ENCODE measurements around the gene PCDHGC5. TPM values are rescaled to one million over a fixed set of nuclear protein-coding genes. Genes with fewer than 3 reads are reported as not detected.
A peak's percentile ranks its signal among the peaks of the same experiment; 100 is the strongest.

The PCDHGC5 gene
- total RNA-seq (2014; rRNA removed; shearing (Covaris generic)): 0.14 and 0.18 TPM in 2 replicates

DNA sequence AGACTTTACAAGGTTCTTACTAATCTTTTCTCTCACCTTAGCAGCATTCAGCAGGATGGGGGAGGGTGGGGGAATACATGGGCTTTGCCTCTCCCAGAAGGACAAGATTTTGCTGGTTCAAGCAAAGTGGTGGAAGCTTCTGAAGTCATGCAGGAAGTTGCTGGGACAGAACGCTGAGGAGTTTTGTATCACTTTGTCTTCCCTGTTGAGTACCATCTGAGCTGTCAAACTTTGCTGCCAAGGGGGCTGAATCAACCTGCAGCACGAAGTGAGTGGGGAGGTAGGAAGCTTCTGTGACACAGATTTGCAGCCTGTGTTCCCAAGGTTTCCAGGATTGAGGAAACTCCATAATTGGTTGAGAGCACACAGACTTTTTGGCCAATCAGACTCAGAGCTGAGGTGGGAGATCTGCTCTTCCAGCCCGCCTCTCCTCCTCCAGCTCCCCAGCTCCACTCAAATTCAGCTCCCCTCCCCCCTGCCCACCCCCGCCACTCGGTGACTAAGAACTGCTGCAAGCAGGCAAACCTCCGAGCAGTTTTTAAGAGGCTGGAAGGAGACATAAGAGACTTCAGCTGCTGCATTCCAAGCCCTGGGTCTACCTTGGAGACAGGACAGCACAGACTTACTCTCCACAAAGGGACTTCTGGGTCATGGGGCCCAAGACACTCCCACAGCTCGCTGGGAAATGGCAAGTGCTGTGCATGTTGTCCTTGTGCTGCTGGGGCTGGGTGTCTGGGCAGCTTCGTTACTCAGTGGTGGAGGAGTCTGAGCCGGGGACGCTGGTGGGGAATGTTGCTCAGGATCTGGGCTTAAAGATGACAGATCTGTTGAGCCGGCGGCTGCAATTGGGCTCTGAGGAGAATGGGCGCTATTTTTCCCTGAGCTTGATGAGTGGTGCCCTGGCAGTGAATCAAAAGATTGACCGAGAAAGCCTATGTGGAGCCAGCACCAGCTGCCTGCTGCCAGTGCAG, at the start of gene PCDHGC5:
Gene PCDHGC5 (plus strand): TSS at position 491 of the 971 bp plus-strand sequence. CDS start 160 bp downstream, at position 651.
- peak; percentile 75 for DNase-seq (ENCODE audit: low spot score)
- in situ Hi-C loops (cut with HindIII; ENCODE audit: low sequenced_read_pairs): no loop called here

DNA sequence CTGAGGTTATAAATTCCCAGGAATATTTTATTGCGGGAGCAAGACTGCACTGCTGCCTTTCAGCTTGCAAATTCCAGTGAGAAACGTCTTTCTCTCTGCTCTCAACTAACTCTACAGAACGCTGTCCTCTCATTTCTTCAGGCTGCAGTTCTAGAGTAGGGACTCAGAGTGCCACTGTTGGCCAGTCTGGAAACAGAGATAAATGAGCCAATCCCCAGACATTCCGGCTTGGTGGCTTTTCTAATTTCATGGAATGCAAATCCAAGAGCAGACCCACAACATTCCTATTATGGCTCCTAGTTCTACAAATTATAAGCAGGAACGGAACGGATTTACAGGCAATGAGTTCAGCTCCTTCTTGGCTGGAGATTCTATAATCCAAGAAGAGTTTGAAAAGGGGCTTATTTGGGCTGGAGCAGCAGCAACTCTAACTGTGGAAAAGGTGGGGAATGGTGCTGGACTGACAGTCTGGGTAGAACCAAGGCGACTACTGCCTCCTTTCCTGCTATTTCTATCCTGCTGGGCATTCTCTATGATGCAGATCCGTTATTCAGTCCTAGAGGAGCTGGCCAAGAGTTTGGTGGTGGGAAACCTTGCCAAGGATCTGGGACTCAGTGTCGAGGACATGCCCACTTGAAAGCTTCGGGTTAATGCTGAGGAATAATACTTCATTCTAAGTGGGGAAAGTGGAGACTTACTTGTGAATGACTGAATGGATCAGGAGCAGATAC, 49.3 kb upstream of the PCDHGC5 start:
- in situ Hi-C loops (cut with HindIII; ENCODE audit: low sequenced_read_pairs): no loop called here
- peak; percentile 2 for DNase-seq (ENCODE audit: low spot score)

DNA sequence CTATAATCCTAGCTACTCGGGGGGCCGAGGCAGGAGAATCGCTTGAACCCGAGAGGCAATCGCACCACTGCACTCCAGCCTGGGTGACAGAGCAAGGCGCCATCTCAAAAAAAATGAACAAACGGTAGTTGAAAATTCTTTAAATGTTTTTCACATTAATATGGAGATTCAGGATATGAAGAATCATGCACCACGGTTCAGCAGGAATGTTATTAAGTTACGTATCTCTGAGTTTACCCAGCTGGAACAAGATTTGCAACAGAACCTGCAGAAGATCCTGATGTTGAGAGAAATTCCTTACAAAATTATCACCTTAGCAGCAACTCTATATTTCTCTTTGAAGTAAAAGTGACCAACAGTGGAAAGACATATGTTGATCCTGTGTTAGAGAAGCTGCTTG, 48.5 kb upstream of the PCDHGC5 start:
- DNase-seq (ENCODE audit: low spot score): no peak
- in situ Hi-C loops (cut with HindIII; ENCODE audit: low sequenced_read_pairs): no loop called here

DNA sequence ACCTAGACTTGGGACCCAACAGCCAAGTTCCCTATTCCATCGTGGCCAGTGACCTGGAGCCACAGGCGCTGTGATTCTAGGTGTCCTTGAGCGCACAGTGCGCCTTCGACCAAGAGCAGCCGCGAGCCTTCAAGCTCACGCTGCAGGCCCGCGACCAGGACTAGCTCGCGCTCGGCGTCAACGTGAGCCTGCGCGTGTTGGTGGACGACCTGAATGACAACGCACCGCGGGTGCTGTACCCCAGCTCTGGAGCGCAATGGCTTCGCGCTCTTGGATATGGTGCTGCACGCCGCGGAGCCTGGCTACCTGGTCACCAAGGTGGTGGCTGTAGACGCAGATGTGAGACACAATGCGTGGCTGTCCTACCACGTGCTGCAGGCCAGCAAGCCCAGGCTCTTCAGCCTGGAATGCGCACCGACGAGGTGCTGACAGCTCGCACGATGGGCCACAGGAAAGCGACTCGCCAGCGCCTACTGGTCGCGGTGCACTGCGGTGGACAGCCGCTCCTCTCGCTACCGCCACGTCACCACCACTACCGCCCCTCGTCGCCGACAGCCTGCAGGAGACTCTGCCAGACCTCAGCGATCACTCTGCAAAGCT, 47.2 kb upstream of the PCDHGC5 start:
- DNase-seq (ENCODE audit: low spot score): no peak
- in situ Hi-C loops (cut with HindIII; ENCODE audit: low sequenced_read_pairs): no loop called here

DNA sequence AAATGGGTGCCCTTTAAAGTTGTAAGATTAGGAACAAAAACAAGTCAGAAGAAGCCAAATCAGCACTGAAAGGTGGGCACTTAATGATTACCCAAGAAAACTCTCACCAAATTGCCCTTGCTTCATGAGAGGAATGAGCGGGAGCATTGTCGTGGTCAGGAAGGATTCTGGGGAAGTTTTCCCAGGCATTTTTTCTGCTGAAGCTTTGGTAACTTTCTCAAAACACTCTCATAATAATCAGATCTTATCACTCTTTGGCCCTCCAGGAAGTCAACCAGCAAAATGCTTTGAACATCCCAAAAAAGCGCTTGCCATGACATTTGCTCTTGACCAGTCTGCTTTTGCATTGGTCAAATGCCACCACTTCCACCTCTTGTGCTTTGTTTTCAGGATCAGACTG, 23.5 kb upstream of the PCDHGC5 start:
- in situ Hi-C loops (cut with HindIII; ENCODE audit: low sequenced_read_pairs): no loop called here

DNA sequence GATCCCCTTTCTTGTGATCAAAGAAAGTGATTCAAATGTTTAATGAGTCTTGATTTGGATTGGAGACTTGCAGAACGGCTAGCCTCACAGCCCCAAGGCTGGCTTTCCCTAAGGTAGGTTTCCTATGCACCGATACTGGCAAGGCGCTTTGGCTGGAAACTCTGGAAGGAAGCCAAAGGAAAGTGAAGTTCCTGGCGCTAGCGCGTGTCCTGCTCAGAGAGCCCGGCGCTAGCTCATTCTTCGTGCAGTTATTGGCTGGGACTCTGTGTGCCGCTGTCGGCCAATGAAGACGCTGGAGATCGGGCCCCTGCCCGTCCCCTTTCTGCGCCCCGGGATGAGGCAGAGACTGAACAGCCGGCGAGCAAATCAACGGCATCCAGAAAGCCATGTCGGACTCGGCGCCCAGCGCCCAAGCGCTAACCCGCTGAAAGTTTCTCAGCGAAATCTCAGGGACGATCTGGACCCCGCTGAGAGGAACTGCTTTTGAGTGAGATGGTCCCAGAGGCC, 13.2 kb upstream of the PCDHGC5 start, which contains the start of gene PCDHGC3:
Gene PCDHGC3 (plus strand): TSS at position 342 of the 507 bp plus-strand sequence. CDS start 151 bp downstream, at position 493.
- in situ Hi-C loops (cut with HindIII; ENCODE audit: low sequenced_read_pairs): no loop called here
- peak; percentile 97 for DNase-seq (ENCODE audit: low spot score)

More for the DNA sequence above, 23.5 kb upstream of the PCDHGC5 start:
- no peak for DNase-seq (ENCODE audit: low spot score)

DNA sequence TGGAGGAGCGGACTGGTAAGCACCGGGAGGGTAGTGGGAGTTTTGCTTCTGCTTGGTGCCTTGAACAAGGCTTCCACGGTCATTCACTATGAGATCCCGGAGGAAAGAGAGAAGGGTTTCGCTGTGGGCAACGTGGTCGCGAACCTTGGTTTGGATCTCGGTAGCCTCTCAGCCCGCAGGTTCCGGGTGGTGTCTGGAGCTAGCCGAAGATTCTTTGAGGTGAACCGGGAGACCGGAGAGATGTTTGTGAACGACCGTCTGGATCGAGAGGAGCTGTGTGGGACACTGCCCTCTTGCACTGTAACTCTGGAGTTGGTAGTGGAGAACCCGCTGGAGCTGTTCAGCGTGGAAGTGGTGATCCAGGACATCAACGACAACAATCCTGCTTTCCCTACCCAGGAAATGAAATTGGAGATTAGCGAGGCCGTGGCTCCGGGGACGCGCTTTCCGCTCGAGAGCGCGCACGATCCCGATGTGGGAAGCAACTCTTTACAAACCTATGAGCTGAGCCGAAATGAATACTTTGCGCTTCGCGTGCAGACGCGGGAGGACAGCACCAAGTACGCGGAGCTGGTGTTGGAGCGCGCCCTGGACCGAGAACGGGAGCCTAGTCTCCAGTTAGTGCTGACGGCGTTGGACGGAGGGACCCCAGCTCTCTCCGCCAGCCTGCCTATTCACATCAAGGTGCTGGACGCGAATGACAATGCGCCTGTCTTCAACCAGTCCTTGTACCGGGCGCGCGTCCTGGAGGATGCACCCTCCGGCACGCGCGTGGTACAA, 12.6 kb upstream of the PCDHGC5 start:
- in situ Hi-C loops (cut with HindIII; ENCODE audit: low sequenced_read_pairs): no loop called here
- DNase-seq (ENCODE audit: low spot score): peak; percentile 78

DNA sequence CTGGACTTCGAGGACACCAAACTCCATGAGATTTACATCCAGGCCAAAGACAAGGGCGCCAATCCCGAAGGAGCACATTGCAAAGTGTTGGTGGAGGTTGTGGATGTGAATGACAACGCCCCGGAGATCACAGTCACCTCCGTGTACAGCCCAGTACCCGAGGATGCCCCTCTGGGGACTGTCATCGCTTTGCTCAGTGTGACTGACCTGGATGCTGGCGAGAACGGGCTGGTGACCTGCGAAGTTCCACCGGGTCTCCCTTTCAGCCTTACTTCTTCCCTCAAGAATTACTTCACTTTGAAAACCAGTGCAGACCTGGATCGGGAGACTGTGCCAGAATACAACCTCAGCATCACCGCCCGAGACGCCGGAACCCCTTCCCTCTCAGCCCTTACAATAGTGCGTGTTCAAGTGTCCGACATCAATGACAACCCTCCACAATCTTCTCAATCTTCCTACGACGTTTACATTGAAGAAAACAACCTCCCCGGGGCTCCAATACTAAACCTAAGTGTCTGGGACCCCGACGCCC, 11.8 kb upstream of the PCDHGC5 start:
- no peak for DNase-seq (ENCODE audit: low spot score)
- in situ Hi-C loops (cut with HindIII; ENCODE audit: low sequenced_read_pairs): no loop called here

DNA sequence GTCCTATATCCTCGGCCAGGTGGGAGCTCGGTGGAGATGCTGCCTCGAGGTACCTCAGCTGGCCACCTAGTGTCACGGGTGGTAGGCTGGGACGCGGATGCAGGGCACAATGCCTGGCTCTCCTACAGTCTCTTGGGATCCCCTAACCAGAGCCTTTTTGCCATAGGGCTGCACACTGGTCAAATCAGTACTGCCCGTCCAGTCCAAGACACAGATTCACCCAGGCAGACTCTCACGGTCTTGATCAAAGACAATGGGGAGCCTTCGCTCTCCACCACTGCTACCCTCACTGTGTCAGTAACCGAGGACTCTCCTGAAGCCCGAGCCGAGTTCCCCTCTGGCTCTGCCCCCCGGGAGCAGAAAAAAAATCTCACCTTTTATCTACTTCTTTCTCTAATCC, 11.1 kb upstream of the PCDHGC5 start:
- peak; percentile 49 for DNase-seq (ENCODE audit: low spot score)
- in situ Hi-C loops (cut with HindIII; ENCODE audit: low sequenced_read_pairs): no loop called here

DNA sequence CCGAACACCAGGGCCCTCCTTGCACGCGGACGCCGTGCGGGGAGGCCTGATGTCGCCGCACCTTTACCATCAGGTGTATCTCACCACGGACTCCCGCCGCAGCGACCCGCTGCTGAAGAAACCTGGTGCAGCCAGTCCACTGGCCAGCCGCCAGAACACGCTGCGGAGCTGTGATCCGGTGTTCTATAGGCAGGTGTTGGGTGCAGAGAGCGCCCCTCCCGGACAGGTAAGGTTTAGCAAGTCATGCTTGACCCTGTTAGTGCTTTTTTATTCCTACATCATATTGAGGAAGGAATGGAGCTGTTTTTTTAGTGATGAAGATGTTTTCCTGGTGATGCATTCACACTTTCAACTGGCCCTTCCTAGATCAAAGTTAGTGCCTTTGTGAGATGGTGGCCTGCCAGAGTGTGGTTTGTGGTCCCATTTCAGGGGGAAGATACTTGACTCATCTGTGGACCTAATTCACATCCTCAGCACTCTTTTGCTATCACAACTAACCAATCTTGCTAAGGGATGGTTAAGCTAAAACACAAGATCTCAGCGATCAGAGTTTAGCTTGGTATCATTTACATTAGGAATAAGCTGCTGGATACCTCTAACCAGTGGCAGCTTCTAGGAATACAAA, 10.4 kb upstream of the PCDHGC5 start:
- DNase-seq (ENCODE audit: low spot score): peak; percentile 70
- in situ Hi-C loops (cut with HindIII; ENCODE audit: low sequenced_read_pairs): no loop called here

DNA sequence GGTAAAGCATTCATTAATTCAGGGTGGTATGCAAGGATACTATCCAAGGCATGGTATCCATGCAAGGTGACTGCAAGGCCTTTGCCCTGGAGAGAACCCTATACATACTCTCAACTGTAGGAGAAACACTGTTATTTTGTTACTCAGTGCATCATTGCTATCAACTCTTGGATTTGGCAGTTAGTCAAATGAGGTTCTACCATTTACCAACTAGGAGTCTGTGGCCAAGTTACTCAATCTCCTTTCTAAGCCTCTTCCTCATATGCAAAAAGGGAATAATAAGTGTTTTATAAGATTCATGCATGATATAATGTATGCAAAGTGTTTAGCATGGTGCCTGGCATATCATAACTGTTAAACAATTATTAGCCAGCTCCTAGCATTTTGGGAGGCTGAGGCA, 9.1 kb upstream of the PCDHGC5 start:
- in situ Hi-C loops (cut with HindIII; ENCODE audit: low sequenced_read_pairs): no loop called here
- DNase-seq (ENCODE audit: low spot score): no peak

DNA sequence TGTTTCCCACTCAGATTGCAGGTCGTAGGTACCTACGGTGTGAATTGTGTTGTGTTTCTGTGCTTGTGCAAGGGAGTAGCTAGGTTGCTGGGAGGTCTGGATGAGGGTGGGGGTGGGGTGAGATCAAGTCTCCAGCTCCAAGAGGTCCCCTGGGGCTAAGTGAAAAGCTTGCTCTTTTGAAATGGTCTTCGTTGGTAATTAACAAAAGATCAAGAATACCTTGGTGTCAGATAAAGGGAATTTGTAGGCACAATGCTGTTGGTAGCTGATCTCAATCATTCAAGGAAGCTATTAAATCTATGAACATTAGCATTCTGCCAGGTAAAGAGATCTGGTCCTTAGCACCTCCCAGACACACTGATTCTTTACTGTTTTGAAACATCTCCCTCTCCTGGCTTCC, 5.0 kb upstream of the PCDHGC5 start:
- in situ Hi-C loops (cut with HindIII; ENCODE audit: low sequenced_read_pairs): no loop called here
- DNase-seq (ENCODE audit: low spot score): no peak

DNA sequence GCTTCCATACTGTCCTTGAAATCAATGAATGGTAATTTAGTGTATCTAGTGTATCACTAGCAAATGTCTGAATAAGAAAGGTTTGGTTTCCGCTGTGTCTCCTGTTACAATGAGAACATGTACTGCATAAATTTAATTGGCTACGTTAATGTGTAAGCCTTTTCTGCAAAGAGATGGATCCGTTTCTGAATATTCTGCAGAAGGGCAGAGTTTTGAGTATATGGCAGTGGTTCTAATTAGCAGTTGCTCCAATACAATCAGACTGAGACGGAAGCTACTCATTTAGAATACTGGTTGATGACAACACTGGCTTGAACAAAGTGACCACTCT, 4.6 kb upstream of the PCDHGC5 start:
- no peak for DNase-seq (ENCODE audit: low spot score)
- in situ Hi-C loops (cut with HindIII; ENCODE audit: low sequenced_read_pairs): no loop called here

DNA sequence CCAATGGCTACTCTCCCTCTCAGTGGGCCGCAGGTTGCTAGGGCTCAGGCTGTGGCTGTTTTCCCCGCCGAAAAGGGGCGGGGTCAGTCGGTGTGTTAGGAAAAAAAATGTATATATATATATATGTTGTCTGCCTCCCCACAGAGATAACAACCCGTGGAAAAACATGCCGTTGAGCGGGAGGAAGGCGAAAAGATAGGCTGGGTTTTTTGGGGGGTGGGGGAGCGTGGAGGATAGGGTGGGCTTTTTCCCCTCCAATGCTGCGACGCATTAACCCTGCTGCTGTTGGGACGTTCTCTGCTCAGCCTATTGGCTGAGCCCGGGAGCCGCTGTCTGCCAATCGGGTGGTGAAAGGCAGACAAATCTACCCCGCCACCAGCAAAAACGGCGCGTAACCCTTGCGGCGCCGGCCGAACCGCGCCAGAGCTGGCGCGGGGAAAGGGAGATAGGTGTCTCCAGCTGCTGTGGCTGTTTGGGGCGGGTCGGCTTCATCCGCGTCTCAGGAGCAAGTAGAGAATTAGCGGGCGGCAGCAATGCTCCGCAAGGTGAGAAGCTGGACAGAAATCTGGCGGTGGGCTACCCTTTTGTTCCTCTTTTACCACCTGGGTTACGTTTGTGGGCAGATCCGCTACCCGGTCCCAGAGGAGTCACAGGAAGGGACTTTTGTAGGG, 4.1 kb upstream of the PCDHGC5 start, which contains the start of gene PCDHGC4:
Gene PCDHGC4 (plus strand): TSS at position 390 of the 671 bp plus-strand sequence. CDS start 144 bp downstream, at position 534.
- in situ Hi-C loops (cut with HindIII; ENCODE audit: low sequenced_read_pairs): no loop called here

DNA sequence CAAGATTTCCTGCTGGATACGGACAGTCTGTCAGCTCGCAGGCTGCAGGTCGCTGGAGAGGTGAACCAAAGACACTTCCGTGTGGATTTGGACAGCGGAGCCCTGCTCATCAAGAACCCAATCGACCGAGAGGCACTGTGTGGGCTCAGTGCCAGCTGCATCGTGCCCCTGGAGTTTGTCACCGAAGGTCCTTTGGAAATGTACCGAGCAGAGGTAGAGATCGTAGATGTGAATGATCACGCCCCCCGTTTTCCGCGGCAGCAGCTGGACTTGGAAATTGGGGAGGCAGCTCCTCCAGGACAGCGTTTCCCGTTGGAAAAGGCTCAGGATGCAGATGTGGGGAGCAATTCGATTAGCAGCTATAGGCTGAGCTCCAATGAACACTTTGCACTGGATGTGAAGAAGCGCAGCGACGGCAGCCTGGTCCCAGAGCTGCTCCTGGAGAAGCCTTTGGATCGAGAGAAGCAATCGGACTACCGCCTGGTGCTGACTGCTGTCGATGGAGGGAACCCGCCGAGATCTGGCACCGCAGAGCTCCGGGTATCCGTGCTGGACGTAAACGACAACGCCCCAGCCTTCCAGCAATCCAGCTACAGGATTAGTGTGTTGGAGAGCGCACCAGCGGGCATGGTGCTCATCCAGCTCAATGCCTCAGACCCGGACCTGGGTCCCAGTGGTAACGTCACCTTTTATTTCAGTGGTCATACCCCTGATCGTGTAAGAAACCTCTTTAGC, 3.4 kb upstream of the PCDHGC5 start:
- in situ Hi-C loops (cut with HindIII; ENCODE audit: low sequenced_read_pairs): no loop called here
- no peak for DNase-seq (ENCODE audit: low spot score)

More for the DNA sequence above, 4.1 kb upstream of the PCDHGC5 start, which contains the start of gene PCDHGC4:
- DNase-seq (ENCODE audit: low spot score): peak; percentile 88

DNA sequence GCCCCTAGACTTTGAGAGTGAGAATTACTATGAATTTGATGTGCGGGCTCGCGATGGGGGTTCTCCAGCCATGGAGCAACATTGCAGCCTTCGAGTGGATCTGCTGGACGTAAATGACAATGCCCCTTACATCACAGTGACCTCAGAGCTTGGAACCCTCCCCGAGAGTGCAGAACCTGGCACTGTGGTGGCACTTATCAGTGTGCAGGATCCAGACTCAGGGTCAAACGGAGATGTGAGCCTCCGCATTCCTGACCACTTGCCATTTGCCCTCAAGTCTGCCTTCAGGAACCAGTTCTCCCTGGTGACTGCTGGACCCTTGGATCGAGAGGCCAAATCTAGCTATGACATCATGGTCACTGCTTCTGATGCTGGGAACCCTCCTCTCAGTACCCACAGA, 2.8 kb upstream of the PCDHGC5 start:
- in situ Hi-C loops (cut with HindIII; ENCODE audit: low sequenced_read_pairs): no loop called here
- no peak for DNase-seq (ENCODE audit: low spot score)

DNA sequence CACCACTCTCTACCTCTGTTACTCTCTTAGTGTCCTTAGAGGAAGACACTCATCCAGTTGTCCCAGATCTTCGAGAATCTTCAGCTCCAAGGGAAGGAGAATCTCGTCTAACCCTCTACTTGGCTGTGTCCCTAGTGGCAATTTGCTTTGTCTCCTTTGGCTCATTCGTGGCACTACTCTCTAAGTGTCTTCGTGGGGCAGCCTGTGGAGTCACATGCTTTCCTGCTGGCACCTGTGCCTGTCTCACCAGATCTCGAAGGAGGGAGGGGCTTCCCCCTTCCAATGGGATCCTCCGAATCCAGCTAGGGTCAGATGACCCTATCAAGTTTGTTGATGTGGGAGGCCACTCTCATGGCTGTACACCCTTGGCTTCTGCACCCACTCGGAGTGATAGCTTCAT, 1.8 kb upstream of the PCDHGC5 start:
- in situ Hi-C loops (cut with HindIII; ENCODE audit: low sequenced_read_pairs): no loop called here
- no peak for DNase-seq (ENCODE audit: low spot score)
